Measurements from ENCODE around the gene NSMF.
"Not testable (repeated sequence)": the region's sequence is repeated elsewhere in the genome, so short reads cannot be mapped to it uniquely, and the experiment has no call there.

Gene NSMF

GRCh38 chr9:137474271-137474670 is 15.1 kb upstream of the NSMF start:
- DNase-seq: no peak

- DNase-seq: no peak
Observed at GRCh38 chr9:137470785-137471184, 11.7 kb upstream of the NSMF start.

- no peak for DNase-seq
Observed at GRCh38 chr9:137467896-137468295, 8.8 kb upstream of the NSMF start.

GRCh38 chr9:137467161-137467581 is 8.0 kb upstream of the NSMF start:
- DNase-seq: no peak

GRCh38 chr9:137466389-137467085 is 7.4 kb upstream of the NSMF start:
- not testable (repeated sequence) for DNase-seq

GRCh38 chr9:137465720-137466388 is 6.7 kb upstream of the NSMF start:
- DNase-seq: no peak

- DNase-seq: no peak
Observed at GRCh38 chr9:137465000-137465719, 6.0 kb upstream of the NSMF start.

- no peak for DNase-seq
Observed at GRCh38 chr9:137464291-137464999, 5.3 kb upstream of the NSMF start.

- DNase-seq: no peak
Observed at GRCh38 chr9:137463931-137464290, 4.8 kb upstream of the NSMF start.

GRCh38 chr9:137462986-137463930 is 4.1 kb upstream of the NSMF start:
- no peak for DNase-seq

- no peak for DNase-seq
Observed at GRCh38 chr9:137462396-137462985, 3.4 kb upstream of the NSMF start.

- DNase-seq: no peak
Observed at GRCh38 chr9:137461663-137462395, 2.7 kb upstream of the NSMF start.

GRCh38 chr9:137461316-137461662 is 2.2 kb upstream of the NSMF start:
- DNase-seq: no peak

GRCh38 chr9:137460363-137461315 is 1.5 kb upstream of the NSMF start:
- no peak for DNase-seq

- DNase-seq: no peak
Observed at GRCh38 chr9:137459601-137460362, 648 bp upstream of the NSMF start.

- DNase-seq: no peak
Observed at GRCh38 chr9:137458194-137459151, 661 bp downstream of the NSMF start.

GRCh38 chr9:137457406-137458193 is 1.5 kb downstream of the NSMF start:
- DNase-seq: no peak
